IMR-90 (cell line): ENCODE data around the gene TEX101.

Experiments
- CEBPB ChIP-seq: IDR thresholded peaks from 2 replicates; pipeline ENCODE4 v1.6.1; 2012; ENCODE audit warnings: low read depth, low read length, improper control_type of control experiment
- FOS ChIP-seq: fragments of 150-350 bp; IDR thresholded peaks from 2 replicates; pipeline ENCODE4 v1.6.1; 2016; ENCODE audit warnings: low read depth, low read length
- MAZ ChIP-seq: IDR thresholded peaks from 2 replicates; pipeline ENCODE4 v1.6.1; 2012; ENCODE audit warnings: low read depth, mild to moderate bottlenecking, low read length, improper control_type of control experiment, moderate library complexity, borderline replicate concordance
- MXI1 ChIP-seq: IDR thresholded peaks from 2 replicates; pipeline ENCODE4 v1.6.1; 2012; ENCODE audit warnings: low read depth, mild to moderate bottlenecking, low read length, moderate library complexity, borderline replicate concordance
- RAD21 ChIP-seq: IDR thresholded peaks from 2 replicates; pipeline ENCODE4 v1.6.1; 2012; ENCODE audit warnings: low read length, improper control_type of control experiment
- RFX5 ChIP-seq: IDR thresholded peaks from 2 replicates; pipeline ENCODE4 v1.8.0; 2012; ENCODE audit warnings: low read depth, mild to moderate bottlenecking, low read length, moderate library complexity
- SMC3 ChIP-seq: fragments of 150-350 bp; IDR thresholded peaks from 2 replicates; pipeline ENCODE4 v1.6.1; 2016; ENCODE audit warnings: low read depth, mild to moderate bottlenecking, antibody characterized with exemption, low read length, moderate library complexity
- TF ChIP-seq, protein P1 (sequence below): conservative IDR thresholded peaks from 2 replicates; pipeline ENCODE4 v1.5.1; 2012; ENCODE audit warnings: mild to moderate bottlenecking, low read depth, low read length, improper control_type of control experiment
- TF ChIP-seq, protein P2 (sequence below): fragments of 150-350 bp; IDR thresholded peaks from 2 replicates; pipeline ENCODE4 v1.6.1; 2017; ENCODE audit warnings: mild to moderate bottlenecking, antibody characterized with exemption, low read length, low read depth
- TF ChIP-seq, protein P3 (sequence below): fragments of 150-350 bp; IDR thresholded peaks from 2 replicates; pipeline ENCODE4 v1.6.1; 2016; ENCODE audit warnings: low read depth, mild to moderate bottlenecking, low read length, moderate library complexity, borderline replicate concordance

DNA sequence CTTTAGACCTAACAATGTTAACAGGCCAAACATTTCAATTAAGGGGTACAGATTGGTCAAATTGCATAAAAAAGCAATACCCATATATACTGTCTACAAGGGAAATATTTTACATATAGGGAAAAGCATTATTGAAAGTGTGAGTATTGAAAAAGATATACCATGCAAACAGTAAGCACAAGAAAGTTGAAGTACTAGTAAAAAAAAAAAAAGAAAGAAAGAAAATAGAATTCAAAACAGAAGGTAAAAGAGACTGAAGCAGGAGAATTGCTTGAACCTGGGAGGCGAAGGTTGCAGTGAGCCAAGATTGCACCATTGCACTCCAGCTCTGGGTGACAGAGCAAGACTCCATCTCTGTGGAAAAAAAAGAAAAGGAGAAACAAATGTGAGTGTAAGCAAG lies 5.3 kb upstream of the TEX101 start:
- no peak for TF ChIP-seq SMC3
- TF ChIP-seq, protein P1, sequence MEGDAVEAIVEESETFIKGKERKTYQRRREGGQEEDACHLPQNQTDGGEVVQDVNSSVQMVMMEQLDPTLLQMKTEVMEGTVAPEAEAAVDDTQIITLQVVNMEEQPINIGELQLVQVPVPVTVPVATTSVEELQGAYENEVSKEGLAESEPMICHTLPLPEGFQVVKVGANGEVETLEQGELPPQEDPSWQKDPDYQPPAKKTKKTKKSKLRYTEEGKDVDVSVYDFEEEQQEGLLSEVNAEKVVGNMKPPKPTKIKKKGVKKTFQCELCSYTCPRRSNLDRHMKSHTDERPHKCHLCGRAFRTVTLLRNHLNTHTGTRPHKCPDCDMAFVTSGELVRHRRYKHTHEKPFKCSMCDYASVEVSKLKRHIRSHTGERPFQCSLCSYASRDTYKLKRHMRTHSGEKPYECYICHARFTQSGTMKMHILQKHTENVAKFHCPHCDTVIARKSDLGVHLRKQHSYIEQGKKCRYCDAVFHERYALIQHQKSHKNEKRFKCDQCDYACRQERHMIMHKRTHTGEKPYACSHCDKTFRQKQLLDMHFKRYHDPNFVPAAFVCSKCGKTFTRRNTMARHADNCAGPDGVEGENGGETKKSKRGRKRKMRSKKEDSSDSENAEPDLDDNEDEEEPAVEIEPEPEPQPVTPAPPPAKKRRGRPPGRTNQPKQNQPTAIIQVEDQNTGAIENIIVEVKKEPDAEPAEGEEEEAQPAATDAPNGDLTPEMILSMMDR = no peak
- TF ChIP-seq MXI1 = no peak
- TF ChIP-seq RAD21 = no peak
- TF ChIP-seq, protein P2, sequence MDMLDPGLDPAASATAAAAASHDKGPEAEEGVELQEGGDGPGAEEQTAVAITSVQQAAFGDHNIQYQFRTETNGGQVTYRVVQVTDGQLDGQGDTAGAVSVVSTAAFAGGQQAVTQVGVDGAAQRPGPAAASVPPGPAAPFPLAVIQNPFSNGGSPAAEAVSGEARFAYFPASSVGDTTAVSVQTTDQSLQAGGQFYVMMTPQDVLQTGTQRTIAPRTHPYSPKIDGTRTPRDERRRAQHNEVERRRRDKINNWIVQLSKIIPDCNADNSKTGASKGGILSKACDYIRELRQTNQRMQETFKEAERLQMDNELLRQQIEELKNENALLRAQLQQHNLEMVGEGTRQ = no peak
- TF ChIP-seq RFX5 = no peak
- TF ChIP-seq MAZ = no peak
- no peak for TF ChIP-seq FOS
- no peak for TF ChIP-seq CEBPB
- TF ChIP-seq, protein P3, sequence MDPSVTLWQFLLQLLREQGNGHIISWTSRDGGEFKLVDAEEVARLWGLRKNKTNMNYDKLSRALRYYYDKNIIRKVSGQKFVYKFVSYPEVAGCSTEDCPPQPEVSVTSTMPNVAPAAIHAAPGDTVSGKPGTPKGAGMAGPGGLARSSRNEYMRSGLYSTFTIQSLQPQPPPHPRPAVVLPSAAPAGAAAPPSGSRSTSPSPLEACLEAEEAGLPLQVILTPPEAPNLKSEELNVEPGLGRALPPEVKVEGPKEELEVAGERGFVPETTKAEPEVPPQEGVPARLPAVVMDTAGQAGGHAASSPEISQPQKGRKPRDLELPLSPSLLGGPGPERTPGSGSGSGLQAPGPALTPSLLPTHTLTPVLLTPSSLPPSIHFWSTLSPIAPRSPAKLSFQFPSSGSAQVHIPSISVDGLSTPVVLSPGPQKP = no peak
